DOHH2 (cell line): Measurements from ENCODE around the gene MAP3K5.

Experiments
- H3F3A ChIP-seq: fragments of 200-600 bp; sonication (generic), shearing (Covaris generic); 2 replicates; pipeline ENCODE4 v1.6.0; 2016; ENCODE audit warnings: antibody characterized with exemption, mild to moderate bottlenecking; ENCODE audit not compliant: control insufficient read depth, insufficient read depth
- H3K27ac ChIP-seq: fragments of 200-600 bp; sonication (generic); 2 replicates; pipeline ENCODE4 v1.5.1; 2014; ENCODE audit warnings: low read depth, mild to moderate bottlenecking, low read length, moderate library complexity
- H3K27me3 ChIP-seq: fragments of 200-600 bp; sonication (generic); 2 replicates; pipeline ENCODE4 v1.6.1; 2014; ENCODE audit warnings: mild to moderate bottlenecking, low read length, mixed read lengths; ENCODE audit not compliant: control insufficient read depth
- H3K36me3 ChIP-seq: fragments of 200-600 bp; sonication (generic); 2 replicates; pipeline ENCODE4 v1.6.1; 2014; ENCODE audit warnings: mild to moderate bottlenecking, low read length, moderate library complexity, mixed read lengths; ENCODE audit not compliant: control insufficient read depth
- H3K4me1 ChIP-seq: fragments of 200-600 bp; sonication (generic); 2 replicates; pipeline ENCODE4 v1.6.1; 2014; ENCODE audit warnings: mild to moderate bottlenecking, low read length, mixed read lengths; ENCODE audit not compliant: control insufficient read depth
- H3K4me2 ChIP-seq: fragments of 200-600 bp; sonication (generic); 2 replicates; pipeline ENCODE4 v1.6.0; 2014; ENCODE audit warnings: mild to moderate bottlenecking, low read length, moderate library complexity
- H3K4me3 ChIP-seq: fragments of 200-600 bp; sonication (generic); 2 replicates; pipeline ENCODE4 v1.5.1; 2014; ENCODE audit warnings: mild to moderate bottlenecking, low read length, mixed read lengths
- H3K79me2 ChIP-seq: fragments of 200-600 bp; sonication (generic); 2 replicates; pipeline ENCODE4 v1.6.1; 2014; ENCODE audit warnings: mild to moderate bottlenecking, low read length, mixed read lengths; ENCODE audit not compliant: control insufficient read depth
- H3K9me2 ChIP-seq: fragments of 200-600 bp; sonication (generic); replicated peaks from 2 replicates; pipeline ENCODE4 v1.6.1; 2014; ENCODE audit warnings: mild to moderate bottlenecking, low read length, mixed read lengths; ENCODE audit not compliant: control insufficient read depth
- H3K9me3 ChIP-seq: fragments of 200-600 bp; sonication (generic); 2 replicates; pipeline ENCODE4 v1.6.1; 2014; ENCODE audit warnings: antibody characterized with exemption, low read length, mixed read lengths; ENCODE audit not compliant: control insufficient read depth, insufficient read depth
- H4K20me1 ChIP-seq: fragments of 200-600 bp; sonication (generic); 2 replicates; pipeline ENCODE4 v1.6.0; 2014; ENCODE audit warnings: low read depth, mild to moderate bottlenecking, antibody characterized with exemption, low read length, moderate library complexity; ENCODE audit not compliant: control insufficient read depth, insufficient read depth
- EZH2phosphoT487 ChIP-seq: fragments of 200-600 bp; sonication (generic); IDR thresholded peaks from 2 replicates; pipeline ENCODE4 v1.6.1; 2017; ENCODE audit warnings: borderline replicate concordance, mild to moderate bottlenecking, antibody characterized with exemption, low read length, moderate library complexity, mixed read lengths
- TF ChIP-seq, protein P1 (sequence below): fragments of 200-600 bp; sonication (generic); IDR thresholded peaks from one replicate; pipeline ENCODE4 v1.5.1; 2014; ENCODE audit warnings: antibody characterized with exemption, mild to moderate bottlenecking, low read depth, low read length; ENCODE audit not compliant: poor library complexity, severe bottlenecking

The MAP3K5 gene

DNA sequence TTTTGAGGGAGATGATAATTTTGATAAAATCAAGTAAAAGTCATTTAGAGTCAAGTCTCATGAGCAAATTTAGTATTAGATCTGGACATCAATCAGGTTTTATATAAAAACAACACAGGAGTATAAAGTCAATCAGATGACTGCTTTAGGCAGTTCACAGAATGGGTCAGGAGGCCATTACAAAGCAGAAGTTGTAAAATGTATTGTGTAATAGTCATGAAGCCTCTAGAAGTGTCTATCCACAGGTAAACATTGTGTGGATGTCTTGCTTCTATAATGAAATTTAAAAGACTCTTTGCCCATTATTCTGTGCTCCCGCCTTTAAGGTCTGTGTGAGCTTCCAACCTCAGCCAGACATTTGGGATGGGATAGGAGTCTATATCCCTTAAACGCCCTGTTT, 270.9 kb downstream of the MAP3K5 start:
- no peak for TF ChIP-seq EZH2phosphoT487
- TF ChIP-seq, protein P1, sequence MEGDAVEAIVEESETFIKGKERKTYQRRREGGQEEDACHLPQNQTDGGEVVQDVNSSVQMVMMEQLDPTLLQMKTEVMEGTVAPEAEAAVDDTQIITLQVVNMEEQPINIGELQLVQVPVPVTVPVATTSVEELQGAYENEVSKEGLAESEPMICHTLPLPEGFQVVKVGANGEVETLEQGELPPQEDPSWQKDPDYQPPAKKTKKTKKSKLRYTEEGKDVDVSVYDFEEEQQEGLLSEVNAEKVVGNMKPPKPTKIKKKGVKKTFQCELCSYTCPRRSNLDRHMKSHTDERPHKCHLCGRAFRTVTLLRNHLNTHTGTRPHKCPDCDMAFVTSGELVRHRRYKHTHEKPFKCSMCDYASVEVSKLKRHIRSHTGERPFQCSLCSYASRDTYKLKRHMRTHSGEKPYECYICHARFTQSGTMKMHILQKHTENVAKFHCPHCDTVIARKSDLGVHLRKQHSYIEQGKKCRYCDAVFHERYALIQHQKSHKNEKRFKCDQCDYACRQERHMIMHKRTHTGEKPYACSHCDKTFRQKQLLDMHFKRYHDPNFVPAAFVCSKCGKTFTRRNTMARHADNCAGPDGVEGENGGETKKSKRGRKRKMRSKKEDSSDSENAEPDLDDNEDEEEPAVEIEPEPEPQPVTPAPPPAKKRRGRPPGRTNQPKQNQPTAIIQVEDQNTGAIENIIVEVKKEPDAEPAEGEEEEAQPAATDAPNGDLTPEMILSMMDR = no peak
- H3K79me2 ChIP-seq = no peaks in the 10 kb centered on the region
- H3K4me2 ChIP-seq = no peak overlapping the region

DNA sequence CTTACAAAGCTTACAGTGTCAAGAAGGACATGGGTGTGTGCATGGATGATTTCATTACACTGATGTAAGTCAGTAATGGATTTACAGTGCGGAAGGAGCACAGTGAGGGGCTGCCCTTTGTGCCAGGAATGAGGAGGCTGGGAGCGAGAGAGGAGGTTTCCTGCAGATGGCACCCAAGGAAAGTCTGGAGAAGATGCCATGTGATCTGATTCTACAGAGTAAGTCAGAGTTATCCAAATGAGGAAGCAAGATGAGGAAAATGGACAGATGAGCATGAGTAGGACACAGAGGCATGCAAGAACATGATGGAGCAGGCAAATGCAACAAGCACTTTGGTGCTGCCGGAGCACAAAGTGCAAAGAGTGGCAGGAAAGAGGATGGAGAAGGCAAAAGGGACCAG, 271.8 kb downstream of the MAP3K5 start:
- H3K36me3 ChIP-seq = no peaks in the 10 kb centered on the region
- no peak overlapping the region for H3K4me3 ChIP-seq
- no peaks in the 10 kb centered on the region for H3K9me2 ChIP-seq
- H3K27ac ChIP-seq = no peak overlapping the region
- H3K4me2 ChIP-seq = no peak overlapping the region
- H3K4me1 ChIP-seq = no peaks in the 10 kb centered on the region
- H3F3A ChIP-seq = no peaks in the 10 kb centered on the region
- H4K20me1 ChIP-seq = no peaks in the 10 kb centered on the region
- no peaks in the 10 kb centered on the region for H3K9me3 ChIP-seq
- TF ChIP-seq EZH2phosphoT487 = no peak
- TF ChIP-seq, protein P1 = no peak
- peaks cover 11% of the 10 kb centered on the region for H3K27me3 ChIP-seq
- no peaks in the 10 kb centered on the region for H3K79me2 ChIP-seq

More for the DNA sequence above, 270.9 kb downstream of the MAP3K5 start:
- peaks cover 12% of the 10 kb centered on the region for H3K27me3 ChIP-seq
- no peaks in the 10 kb centered on the region for H3K4me1 ChIP-seq
- no peaks in the 10 kb centered on the region for H4K20me1 ChIP-seq
- H3K9me2 ChIP-seq = no peaks in the 10 kb centered on the region
- no peak overlapping the region for H3K4me3 ChIP-seq
- no peaks in the 10 kb centered on the region for H3K9me3 ChIP-seq
- no peaks in the 10 kb centered on the region for H3K36me3 ChIP-seq
- no peaks in the 10 kb centered on the region for H3F3A ChIP-seq
- H3K27ac ChIP-seq = no peak overlapping the region

DNA sequence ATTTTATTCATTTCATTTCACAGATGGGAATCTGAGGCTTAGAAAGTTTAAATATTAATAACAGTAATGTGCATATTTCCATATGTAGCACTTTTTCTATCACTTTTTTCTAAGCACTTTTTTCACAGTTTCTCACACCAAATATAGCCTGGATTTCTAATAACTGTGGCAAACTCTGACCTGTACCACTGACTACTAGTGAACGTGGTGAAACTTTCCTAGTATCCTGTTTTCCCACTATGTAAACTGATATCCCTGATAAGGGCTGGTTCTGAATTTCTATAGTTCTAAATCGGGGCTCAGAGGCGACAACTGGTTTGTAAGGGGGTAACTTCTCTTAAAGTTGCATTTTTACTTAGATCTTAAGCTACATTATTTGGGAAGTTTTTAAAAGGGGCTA, 274.7 kb downstream of the MAP3K5 start:
- H3K4me2 ChIP-seq = no peak overlapping the region
- H3K27ac ChIP-seq = no peak overlapping the region
- H3K79me2 ChIP-seq = no peaks in the 10 kb centered on the region
- no peaks in the 10 kb centered on the region for H4K20me1 ChIP-seq
- no peaks in the 10 kb centered on the region for H3K36me3 ChIP-seq
- H3K9me2 ChIP-seq = no peaks in the 10 kb centered on the region
- no peaks in the 10 kb centered on the region for H3K4me1 ChIP-seq
- H3K4me3 ChIP-seq = no peak overlapping the region
- H3F3A ChIP-seq = no peaks in the 10 kb centered on the region
- H3K9me3 ChIP-seq = no peaks in the 10 kb centered on the region
- TF ChIP-seq, protein P1 = no peak
- TF ChIP-seq EZH2phosphoT487 = no peak
- H3K27me3 ChIP-seq = peaks cover 3% of the 10 kb centered on the region; the same call in 1 of the 2 replicates
